Choroid plexus epithelial cell (primary cell): ENCODE data around the gene WDR6.

Experiments used
- DNase-seq: peaks from one replicate; pipeline ENCODE4 v3.0.0-alpha.2; 2010; ENCODE audit warnings: low read depth
- H3K4me3 ChIP-seq: 2 replicates; pipeline ENCODE4 v1.5.1; 2011; ENCODE audit warnings: low read depth, mild to moderate bottlenecking, control low read depth, low read length, moderate library complexity
- TF ChIP-seq, protein P1 (sequence below): conservative IDR thresholded peaks from 2 replicates; pipeline ENCODE4 v1.5.1; 2011; ENCODE audit warnings: low read depth, mild to moderate bottlenecking, control low read depth, inconsistent platforms, low read length, moderate library complexity

The WDR6 gene

DNA sequence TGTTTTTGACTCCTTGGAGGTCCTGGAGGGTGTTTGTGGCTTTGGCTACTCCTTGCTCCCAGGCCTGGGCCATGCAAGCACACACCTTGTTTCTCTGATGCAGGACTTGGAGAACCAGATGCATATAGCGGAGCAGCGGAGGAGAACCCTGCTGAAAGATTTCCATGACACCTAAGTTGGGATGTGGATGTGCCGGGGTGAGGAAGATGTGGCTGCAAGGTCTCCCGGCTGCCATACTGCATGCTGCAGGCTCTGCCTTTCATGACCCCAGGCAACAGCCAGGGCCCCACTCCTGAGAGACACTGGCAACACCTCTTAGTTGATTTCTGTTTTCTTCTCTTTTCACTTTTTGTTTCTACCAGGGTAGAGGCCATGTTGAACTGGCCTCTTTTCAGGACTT, 24.1 kb upstream of the WDR6 start:
- H3K4me3 ChIP-seq = no peak overlapping the region
- TF ChIP-seq, protein P1, sequence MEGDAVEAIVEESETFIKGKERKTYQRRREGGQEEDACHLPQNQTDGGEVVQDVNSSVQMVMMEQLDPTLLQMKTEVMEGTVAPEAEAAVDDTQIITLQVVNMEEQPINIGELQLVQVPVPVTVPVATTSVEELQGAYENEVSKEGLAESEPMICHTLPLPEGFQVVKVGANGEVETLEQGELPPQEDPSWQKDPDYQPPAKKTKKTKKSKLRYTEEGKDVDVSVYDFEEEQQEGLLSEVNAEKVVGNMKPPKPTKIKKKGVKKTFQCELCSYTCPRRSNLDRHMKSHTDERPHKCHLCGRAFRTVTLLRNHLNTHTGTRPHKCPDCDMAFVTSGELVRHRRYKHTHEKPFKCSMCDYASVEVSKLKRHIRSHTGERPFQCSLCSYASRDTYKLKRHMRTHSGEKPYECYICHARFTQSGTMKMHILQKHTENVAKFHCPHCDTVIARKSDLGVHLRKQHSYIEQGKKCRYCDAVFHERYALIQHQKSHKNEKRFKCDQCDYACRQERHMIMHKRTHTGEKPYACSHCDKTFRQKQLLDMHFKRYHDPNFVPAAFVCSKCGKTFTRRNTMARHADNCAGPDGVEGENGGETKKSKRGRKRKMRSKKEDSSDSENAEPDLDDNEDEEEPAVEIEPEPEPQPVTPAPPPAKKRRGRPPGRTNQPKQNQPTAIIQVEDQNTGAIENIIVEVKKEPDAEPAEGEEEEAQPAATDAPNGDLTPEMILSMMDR = no peak

DNA sequence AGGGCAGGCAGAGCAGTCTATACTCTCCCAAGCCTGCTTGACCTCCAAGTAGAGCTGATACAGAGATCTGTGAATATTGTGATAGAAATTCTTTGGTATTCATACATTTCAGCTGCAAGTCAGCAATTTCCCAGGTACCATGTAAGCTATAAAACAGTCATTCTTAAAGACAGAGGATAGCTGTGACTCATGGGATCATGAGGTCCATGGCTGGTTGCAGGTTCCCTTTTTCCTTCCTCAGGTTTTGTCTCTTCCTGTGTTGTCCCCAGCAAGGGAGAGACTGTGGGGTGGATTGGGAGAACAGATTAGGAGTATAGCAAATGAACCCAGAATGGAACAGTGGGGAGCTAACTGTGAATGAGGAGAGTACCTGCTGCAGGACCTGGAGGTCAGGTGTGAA, 22.5 kb upstream of the WDR6 start:
- DNase-seq = no peak
- H3K4me3 ChIP-seq = no peak overlapping the region
- TF ChIP-seq, protein P1 = no peak

More for the DNA sequence above, 24.1 kb upstream of the WDR6 start:
- no peak for DNase-seq

DNA sequence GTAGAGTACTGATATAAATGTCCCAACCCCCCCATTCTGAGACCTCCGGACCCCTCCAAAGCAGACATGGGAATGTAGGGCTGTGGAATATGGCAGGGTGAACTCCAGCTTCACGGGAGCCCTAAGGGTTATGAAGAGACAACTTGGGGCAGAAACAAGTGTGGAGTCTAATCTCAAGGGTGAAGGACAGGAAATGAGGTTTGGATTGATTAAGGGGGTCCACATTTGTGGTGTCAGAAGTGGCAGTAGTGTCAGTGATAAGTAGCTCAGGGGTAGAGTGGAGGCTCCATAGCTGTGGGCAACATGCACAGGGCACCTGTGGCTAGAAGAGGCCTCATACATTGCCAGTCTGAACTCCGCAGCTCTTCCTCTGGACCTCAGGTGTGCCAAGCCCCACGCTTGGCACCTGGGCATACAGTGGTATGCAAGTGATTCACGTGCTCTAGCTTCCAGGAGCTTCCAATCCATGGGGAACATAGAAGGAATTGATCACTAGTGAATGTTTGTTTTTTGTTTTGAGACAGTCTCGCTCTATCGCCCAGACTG, 21.3 kb upstream of the WDR6 start:
- DNase-seq = no peak
- TF ChIP-seq, protein P1 = no peak
- no peak overlapping the region for H3K4me3 ChIP-seq

DNA sequence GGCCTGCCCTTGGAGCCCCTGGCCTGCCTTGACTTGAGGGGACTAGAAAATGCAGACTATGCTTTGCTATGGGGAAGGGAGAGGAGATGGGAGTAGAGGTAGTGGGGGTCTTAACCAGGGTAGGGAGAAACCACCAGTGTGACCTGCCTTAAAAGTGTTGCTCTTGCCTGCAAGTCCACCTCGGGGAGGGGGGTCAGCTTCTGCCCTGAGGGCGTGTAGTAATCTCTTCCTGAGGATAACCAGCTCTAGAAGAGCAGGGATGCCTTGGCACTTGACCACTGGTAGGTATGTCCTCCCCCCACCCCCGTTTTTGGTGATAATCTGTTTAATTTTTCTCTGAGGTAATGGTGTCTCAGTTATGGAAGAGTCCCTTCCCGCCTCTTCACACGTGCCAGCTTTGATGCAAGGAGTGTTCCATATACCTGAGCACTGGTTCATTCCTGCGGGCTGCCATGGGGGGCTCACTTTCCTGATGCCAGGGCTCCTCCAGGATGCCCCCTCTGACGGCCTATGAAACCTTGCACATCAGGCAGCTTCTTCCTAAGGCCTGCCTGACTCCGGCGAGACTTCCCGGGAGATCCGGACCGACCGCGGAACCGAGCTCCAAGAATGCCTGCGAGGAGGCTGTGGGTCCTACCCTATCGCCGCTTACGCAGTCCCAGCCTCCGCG, 17.9 kb upstream of the WDR6 start:
- TF ChIP-seq, protein P1 = no peak

DNA sequence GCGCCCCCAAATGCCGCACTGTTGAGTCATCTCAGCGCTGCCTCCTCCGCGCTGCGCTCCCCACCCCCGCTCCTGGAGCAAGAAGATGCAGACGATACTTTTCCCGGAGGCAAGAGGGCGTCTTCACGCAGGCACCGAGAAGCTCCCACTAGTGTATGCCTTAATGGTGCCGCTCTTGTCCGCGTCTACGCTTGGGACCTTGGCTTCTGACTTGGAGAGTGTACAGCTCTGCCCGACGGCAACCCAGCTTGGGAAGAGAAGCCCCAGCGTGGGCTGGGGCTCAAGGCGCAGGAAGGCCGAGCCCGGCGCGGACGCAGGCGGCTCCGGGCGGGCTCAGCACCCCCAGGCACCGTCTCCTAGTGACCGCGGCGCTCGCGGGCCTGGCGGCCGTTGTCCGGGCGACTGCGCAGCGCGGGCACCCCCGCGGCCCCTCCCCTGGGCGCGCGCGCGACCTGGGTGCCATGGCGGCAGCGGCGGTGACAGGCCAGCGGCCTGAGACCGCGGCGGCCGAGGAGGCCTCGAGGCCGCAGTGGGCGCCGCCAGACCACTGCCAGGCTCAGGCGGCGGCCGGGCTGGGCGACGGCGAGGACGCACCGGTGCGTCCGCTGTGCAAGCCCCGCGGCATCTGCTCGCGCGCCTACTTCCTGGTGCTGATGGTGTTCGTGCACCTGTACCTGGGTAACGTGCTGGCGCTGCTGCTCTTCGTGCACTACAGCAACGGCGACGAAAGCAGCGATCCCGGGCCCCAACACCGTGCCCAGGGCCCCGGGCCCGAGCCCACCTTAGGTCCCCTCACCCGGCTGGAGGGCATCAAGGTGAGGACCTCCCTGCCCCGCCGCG, 17.2 kb upstream of the WDR6 start, which contains the start of gene P4HTM:
P4HTM (plus strand) TSS at position 446 of the 840 bp plus-strand sequence; CDS start at position 462, 16 bp downstream.
- peak within 1 kb of the TSS; percentile 74 for H3K4me3 ChIP-seq
- TF ChIP-seq, protein P1 = peak; percentile 68
- peak; percentile 96 for DNase-seq

More for the DNA sequence above, 17.9 kb upstream of the WDR6 start:
- peak overlapping the region; percentile 74 for H3K4me3 ChIP-seq
- no peak for DNase-seq

DNA sequence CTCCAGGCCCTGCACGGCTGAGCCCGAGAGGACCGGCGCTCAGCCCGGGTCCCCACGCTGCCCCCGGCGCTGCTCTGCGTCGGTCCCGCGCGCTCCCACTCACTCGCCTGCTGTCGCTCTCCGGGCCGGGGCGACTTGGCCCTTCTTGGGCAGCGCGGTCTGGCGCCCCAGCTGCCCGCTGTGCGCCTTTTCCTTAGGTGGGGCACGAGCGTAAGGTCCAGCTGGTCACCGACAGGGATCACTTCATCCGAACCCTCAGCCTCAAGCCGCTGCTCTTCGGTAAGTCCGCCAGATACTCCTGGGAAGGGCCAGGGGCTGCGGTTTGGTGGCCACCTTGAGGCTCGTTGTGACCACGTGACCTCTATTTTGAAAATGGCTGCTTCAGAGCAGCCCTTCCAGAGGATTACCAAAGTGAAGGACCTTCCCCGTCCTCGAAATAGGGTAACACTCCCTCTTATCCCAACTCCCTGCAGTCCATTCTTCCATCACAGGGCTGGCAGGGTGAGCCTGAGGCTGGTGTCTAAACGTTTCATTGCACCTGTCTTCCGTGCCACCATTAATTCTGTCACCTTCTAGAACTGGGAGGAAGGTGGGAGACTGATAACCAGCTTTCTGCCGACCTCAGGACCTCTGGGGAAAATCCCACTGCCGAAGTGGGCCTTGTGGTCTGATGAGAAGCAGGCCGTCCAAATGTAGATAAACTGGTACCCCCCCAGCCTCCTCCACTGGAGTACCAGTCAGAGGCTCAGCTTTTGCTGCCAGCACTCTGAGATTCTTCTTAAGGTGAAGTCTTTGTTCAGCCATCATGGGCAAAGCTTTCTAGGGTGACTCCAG, 16.3 kb upstream of the WDR6 start:
- peak overlapping the region; percentile 74 for H3K4me3 ChIP-seq
- TF ChIP-seq, protein P1 = no peak
- no peak for DNase-seq
